GM21576 (cell line): ENCODE data around the gene DOCK9.

Experiments used
- ATAC-seq: cut with Tn5 transposase; IDR thresholded peaks from one replicate; pipeline ENCODE4 v1.9.1; 2021; ENCODE audit warnings: mild to moderate bottlenecking, moderate library complexity; ENCODE audit not compliant: unreplicated experiment

The DOCK9 gene

DNA sequence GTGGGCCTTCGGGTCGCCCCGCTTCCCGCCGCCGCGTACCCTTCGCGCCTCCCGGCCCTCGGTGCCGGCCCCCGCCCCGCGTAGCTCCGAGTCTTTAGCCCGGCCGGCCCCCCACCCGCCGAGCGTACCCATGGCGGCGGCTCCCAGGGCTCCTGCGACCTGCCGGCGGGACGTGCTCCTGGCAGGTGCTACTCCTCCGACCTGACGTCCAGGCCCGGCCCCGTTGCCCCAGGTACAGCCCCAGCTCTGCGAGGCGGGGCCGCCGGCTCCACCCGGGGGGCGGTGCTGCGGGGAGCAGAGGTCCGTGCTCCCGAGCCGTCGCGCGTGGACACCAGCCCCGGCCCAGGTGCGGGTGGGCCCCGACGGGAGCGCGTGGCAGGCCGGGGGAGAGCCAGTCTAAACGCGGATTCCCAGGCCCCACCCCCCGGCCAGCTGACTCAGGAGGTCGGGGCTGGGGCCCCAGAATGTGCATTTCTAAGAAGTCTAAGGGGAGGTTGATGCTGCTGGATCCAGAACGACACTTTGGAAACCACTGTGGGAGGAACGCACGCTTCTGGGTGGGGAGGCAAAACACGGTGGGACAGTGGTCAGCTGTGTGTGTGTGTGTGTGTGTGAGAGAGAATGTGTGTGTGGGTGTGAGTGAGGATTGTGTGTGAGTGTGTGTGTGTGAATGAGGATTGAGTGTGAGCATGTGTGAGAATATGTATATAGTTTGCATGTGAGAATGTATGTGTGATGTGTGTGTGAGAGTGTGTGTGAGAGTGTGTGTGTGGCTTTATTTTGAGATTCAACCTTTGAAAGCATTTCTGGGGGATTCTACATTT lies 225.2 kb downstream of the DOCK9 start, which contains the start of gene SLC15A1:
TSS of gene SLC15A1 (minus strand) at position 206 of the 824 bp plus-strand sequence. CDS start at position 132, 74 bp downstream.
- ATAC-seq: no peak

DNA sequence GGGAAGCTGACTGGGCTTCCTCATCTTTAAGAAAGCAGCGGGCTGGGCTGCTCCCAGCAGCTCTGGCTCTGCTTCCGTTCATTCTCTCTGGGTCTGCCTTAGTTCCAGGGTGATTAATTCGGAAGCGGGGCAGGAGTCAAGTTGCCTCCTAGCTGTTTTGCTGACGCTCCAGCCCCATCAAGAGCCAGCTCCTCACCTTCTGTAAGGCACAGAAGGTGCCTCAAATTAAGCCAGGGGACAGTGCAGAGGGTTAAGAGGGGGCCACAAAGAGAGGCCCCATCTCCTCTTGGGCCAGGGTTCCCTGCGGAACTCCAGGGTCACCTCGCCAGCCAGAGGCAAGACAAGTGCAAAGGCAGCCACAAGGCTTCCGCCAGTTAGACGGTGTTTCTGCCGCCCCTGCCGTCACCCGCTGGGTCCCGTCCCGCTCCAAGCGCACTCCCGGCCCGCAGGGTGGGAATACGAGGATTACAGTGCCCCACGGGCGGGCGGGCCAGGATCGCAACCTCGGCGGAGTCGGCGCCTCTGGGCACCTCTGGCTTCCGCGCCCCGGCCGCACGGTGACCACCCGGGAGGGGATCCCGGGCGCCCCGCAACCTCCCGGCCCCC lies 225.9 kb downstream of the DOCK9 start:
- ATAC-seq: no peak

- ATAC-seq: no peak
Observed at GRCh38 chr13:98751367-98751782, 226.5 kb downstream of the DOCK9 start.

GRCh38 chr13:98749501-98749900 lies 228.4 kb downstream of the DOCK9 start:
- no peak for ATAC-seq

DNA sequence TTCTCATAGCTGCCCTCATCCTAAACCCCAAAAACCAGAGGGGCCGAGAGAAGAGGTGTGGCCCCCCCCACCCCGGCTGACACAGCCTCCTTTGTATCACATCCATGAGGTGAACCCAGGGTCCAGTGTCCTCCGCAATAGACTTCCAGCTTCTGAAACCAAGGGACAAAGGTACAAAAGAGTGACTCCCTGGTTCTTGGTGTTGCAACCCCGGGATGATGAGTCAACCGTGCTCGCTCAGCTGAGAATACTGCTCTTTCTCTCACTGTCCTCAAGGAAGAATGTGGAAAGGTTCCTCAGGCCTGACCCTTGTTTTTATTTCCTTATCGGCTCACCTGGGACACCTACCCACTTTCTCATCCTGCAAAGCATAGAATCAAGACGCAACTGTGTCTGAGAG lies 230.9 kb downstream of the DOCK9 start:
- no peak for ATAC-seq
